Fibroblast of lung (primary cell): Measurements from ENCODE around the gene NKD2. TPM values are rescaled to one million over a fixed set of nuclear protein-coding genes. Genes with fewer than 3 reads are reported as not detected.

Experiments used
- DNase-seq, 2 donors: peaks; one replicate each; pipeline versions ENCODE4 v3.0.0 to v3.0.0-alpha.2; 2010; ENCODE audit warnings: low read depth in 2 of 2
- H2AFZ ChIP-seq: 2 replicates; pipeline ENCODE4 v1.5.1; 2012; ENCODE audit warnings: low read length, control low read depth, inconsistent platforms
- H3K27ac ChIP-seq: 2 replicates; pipeline ENCODE4 v1.5.1; 2011; ENCODE audit warnings: low read length, control low read depth; ENCODE audit not compliant: insufficient read depth
- H3K27me3 ChIP-seq: 2 replicates; pipeline ENCODE4 v1.5.1; 2011; ENCODE audit warnings: mild to moderate bottlenecking, low read length; ENCODE audit not compliant: control insufficient read depth, insufficient read depth
- H3K36me3 ChIP-seq: 2 replicates; pipeline ENCODE4 v1.5.1; 2011; ENCODE audit warnings: low read length; ENCODE audit not compliant: control insufficient read depth, insufficient read depth
- H3K4me1 ChIP-seq: 2 replicates; pipeline ENCODE4 v1.5.1; 2011; ENCODE audit warnings: low read length; ENCODE audit not compliant: control insufficient read depth, insufficient read depth; ENCODE audit errors: extremely low read depth
- H3K4me2 ChIP-seq: 2 replicates; pipeline ENCODE4 v1.5.1; 2011; ENCODE audit warnings: low read length, control low read depth; ENCODE audit not compliant: insufficient read depth; ENCODE audit errors: extremely low read depth
- H3K4me3 ChIP-seq, 4 experiments: fragments of 200-600 bp in 1 of 4; sonication (generic) in 1 of 4; replicated peaks in 1 of 4; 2 replicates each; pipeline ENCODE4 v1.5.1; 2011 to 2016; ENCODE audit warnings: low read length in 4 of 4, low read depth in 3 of 4, mild to moderate bottlenecking in 3 of 4, control low read depth in 2 of 4, inconsistent platforms in 1 of 4, mixed read lengths in 1 of 4; ENCODE audit not compliant: insufficient read depth in 1 of 4; ENCODE audit errors: control extremely low read depth in 1 of 4
- H3K79me2 ChIP-seq: 2 replicates; pipeline ENCODE4 v1.5.1; 2012; ENCODE audit warnings: mild to moderate bottlenecking, low read length, inconsistent platforms; ENCODE audit not compliant: control insufficient read depth, insufficient read depth
- H3K9ac ChIP-seq: 2 replicates; pipeline ENCODE4 v1.5.1; 2011; ENCODE audit warnings: mild to moderate bottlenecking, low read length, control low read depth; ENCODE audit not compliant: insufficient read depth
- H3K9me3 ChIP-seq: 2 replicates; pipeline ENCODE4 v1.5.1; 2012; ENCODE audit warnings: low read depth, low read length; ENCODE audit not compliant: control insufficient read depth, insufficient read depth
- H4K20me1 ChIP-seq: 2 replicates; pipeline ENCODE4 v1.5.1; 2011; ENCODE audit warnings: low read length; ENCODE audit not compliant: control insufficient read depth, insufficient read depth; ENCODE audit errors: extremely low read depth
- CTCF ChIP-seq, 2 donors: IDR thresholded peaks in 1 of 2; conservative IDR thresholded peaks in 1 of 2; 1 replicate in 1 of 2; 2 replicates in 1 of 2; pipeline ENCODE4 v1.5.1; 2011 to 2012; ENCODE audit warnings: low read length in 2 of 2, control low read depth in 1 of 2, inconsistent platforms in 1 of 2, low read depth in 1 of 2, mild to moderate bottlenecking in 1 of 2
- EZH2 ChIP-seq: IDR thresholded peaks from 2 replicates; pipeline ENCODE4 v1.5.1; 2012; ENCODE audit warnings: low read length, control low read depth, mild to moderate bottlenecking; ENCODE audit errors: missing control alignments
- polyA plus RNA-seq, 2 donors: library from polyadenylated mRNA; depleted of rRNA in 1 of 2; stranded (reverse) in 1 of 2; unstranded in 1 of 2; fragments of >200 nt; gene quantifications; 2 replicates each; pipeline ENCODE4 v1.2.1, GENCODE V29; 2011 to 2012; ENCODE audit warnings: missing spikeins in 1 of 2
- total RNA-seq: library from RNA; depleted of rRNA; stranded (reverse); fragments of >200 nt; gene quantifications from 2 replicates; pipeline ENCODE4 v1.2.1, GENCODE V29; 2014

Gene NKD2
- total and polyA plus RNA-seq, 2 donors (not counting 1 experiment from before 2014, with no cell fraction given): under 0.01 TPM; not detected in 1

DNA sequence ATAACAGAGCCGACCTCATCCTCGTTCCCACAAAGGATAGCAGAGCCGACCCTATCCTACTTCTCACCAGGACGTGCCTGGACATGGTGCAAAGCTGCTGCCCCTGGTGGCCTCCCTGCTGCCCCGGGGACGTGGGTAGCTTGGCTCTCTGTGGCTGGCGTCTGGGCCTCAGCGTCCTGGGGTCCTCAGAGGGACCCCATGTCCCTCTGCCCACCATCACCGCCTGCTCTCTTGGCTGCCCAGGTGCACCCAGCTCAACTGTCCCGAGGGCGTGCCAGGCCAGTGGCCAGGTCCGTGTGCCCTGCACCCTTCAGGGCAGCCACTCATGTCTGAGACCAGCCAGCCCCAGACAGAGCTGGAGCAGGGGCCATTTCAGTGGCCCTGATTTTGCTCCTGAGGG lies 8.5 kb downstream of the NKD2 start:
- no peak overlapping the region for H2AFZ ChIP-seq
- no peak overlapping the region for H3K9ac ChIP-seq
- H3K36me3 ChIP-seq: no peaks in the 10 kb centered on the region
- DNase-seq: no peak
- H3K4me1 ChIP-seq: no peaks in the 10 kb centered on the region
- H3K4me2 ChIP-seq: no peak overlapping the region
- no peak for TF ChIP-seq EZH2
- no peak for TF ChIP-seq CTCF (conservative IDR thresholded peaks at IDR 0.05 in 1 of 2, IDR thresholded peaks at IDR 0.05 in 1 of 2; ENCODE audit: low read depth in 1 of 2, low read length in 2 of 2)
- no peaks in the 10 kb centered on the region for H3K79me2 ChIP-seq
- H3K4me3 ChIP-seq: no peak overlapping the region
- no peaks in the 10 kb centered on the region for H3K9me3 ChIP-seq
- no peak overlapping the region for H3K27ac ChIP-seq
- peaks cover 2% of the 10 kb centered on the region for H3K27me3 ChIP-seq
- H4K20me1 ChIP-seq: no peaks in the 10 kb centered on the region

GRCh38 chr5:1017691-1018455 lies 9.3 kb downstream of the NKD2 start:
- H3K4me2 ChIP-seq: no peak overlapping the region
- H3K27ac ChIP-seq: no peak overlapping the region
- H4K20me1 ChIP-seq: no peaks in the 10 kb centered on the region
- TF ChIP-seq CTCF (conservative IDR thresholded peaks at IDR 0.05 in 1 of 2, IDR thresholded peaks at IDR 0.05 in 1 of 2; ENCODE audit: low read depth in 1 of 2, low read length in 2 of 2) (no peak), EZH2 (no peak)
- H3K9me3 ChIP-seq: no peaks in the 10 kb centered on the region
- no peaks in the 10 kb centered on the region for H3K36me3 ChIP-seq
- no peak overlapping the region for H3K4me3 ChIP-seq
- no peak for DNase-seq
- H3K79me2 ChIP-seq: no peaks in the 10 kb centered on the region
- no peak overlapping the region for H2AFZ ChIP-seq
- no peaks in the 10 kb centered on the region for H3K4me1 ChIP-seq
- no peak overlapping the region for H3K9ac ChIP-seq
- peaks cover 1% of the 10 kb centered on the region for H3K27me3 ChIP-seq

DNA sequence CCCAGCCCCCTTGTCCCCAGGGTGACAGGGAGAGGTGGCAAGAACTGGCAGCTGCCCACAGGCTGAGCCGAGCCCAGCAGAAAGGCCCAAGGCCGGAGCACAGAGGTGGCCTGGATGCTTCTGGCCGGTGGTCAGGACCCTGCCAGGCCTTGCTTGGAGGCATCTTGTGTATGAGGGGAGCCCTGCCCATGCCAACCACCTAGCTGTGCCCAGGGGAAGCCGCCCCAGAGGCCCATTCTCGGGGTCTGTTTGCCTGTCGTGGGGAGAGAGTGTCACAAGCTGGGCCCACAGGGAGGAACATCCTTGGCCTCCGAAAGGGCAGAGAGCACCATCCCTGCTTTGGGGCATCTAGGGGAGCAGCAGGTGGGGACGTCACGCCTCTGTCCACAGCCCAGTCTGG lies 10.0 kb downstream of the NKD2 start:
- no peak for DNase-seq
- Histone ChIP-seq H3K27ac (no peak overlapping the region), H3K36me3 (no peaks in the 10 kb centered on the region), H3K4me2 (no peak overlapping the region), H3K27me3 (no peaks in the 10 kb centered on the region), H4K20me1 (no peaks in the 10 kb centered on the region), H3K4me1 (no peaks in the 10 kb centered on the region), H2AFZ (no peak overlapping the region), H3K79me2 (no peaks in the 10 kb centered on the region), H3K9ac (no peak overlapping the region), H3K9me3 (no peaks in the 10 kb centered on the region), H3K4me3 (no peak overlapping the region)
- TF ChIP-seq EZH2: no peak
- TF ChIP-seq CTCF (conservative IDR thresholded peaks at IDR 0.05 in 1 of 2, IDR thresholded peaks at IDR 0.05 in 1 of 2; ENCODE audit: low read depth in 1 of 2, low read length in 2 of 2): no peak
